Osteoblast (primary cell): ENCODE measurements around the gene ADAMTS17. TPM values are rescaled to one million over a fixed set of nuclear protein-coding genes. Genes with fewer than 3 reads are reported as not detected.

ENCODE experiments used
- DNase-seq: peaks from one replicate; pipeline ENCODE4 v3.0.0; 2011; ENCODE audit warnings: low spot score, mixed read lengths; ENCODE audit not compliant: insufficient read length; ENCODE audit errors: missing footprints
- H2AFZ ChIP-seq: 2 replicates; pipeline ENCODE4 v1.6.0; 2011; ENCODE audit warnings: mild to moderate bottlenecking, low read length
- H3K27ac ChIP-seq: 2 replicates; pipeline ENCODE4 v1.5.1; 2011; ENCODE audit warnings: mild to moderate bottlenecking, low read depth, low read length, moderate library complexity
- H3K27me3 ChIP-seq: 2 replicates; pipeline ENCODE4 v1.6.0; 2012; ENCODE audit warnings: mild to moderate bottlenecking, control low read depth, inconsistent platforms, low read length, moderate library complexity; ENCODE audit not compliant: insufficient read depth
- H3K36me3 ChIP-seq: 2 replicates; pipeline ENCODE4 v1.5.1; 2011; ENCODE audit warnings: mild to moderate bottlenecking, low read length, control low read depth, moderate library complexity; ENCODE audit not compliant: insufficient read depth
- H3K4me1 ChIP-seq: 2 replicates; pipeline ENCODE4 v1.5.1; 2011; ENCODE audit warnings: mild to moderate bottlenecking, low read length, control low read depth, moderate library complexity; ENCODE audit not compliant: insufficient read depth
- H3K4me2 ChIP-seq: 2 replicates; pipeline ENCODE4 v1.6.0; 2011; ENCODE audit warnings: mild to moderate bottlenecking, low read length; ENCODE audit not compliant: insufficient read depth
- H3K4me3 ChIP-seq: fragments of 200-600 bp; sonication (generic); 3 replicates; pipeline ENCODE4 v1.5.1; 2012; ENCODE audit warnings: mild to moderate bottlenecking, low read length, inconsistent platforms; ENCODE audit not compliant: insufficient read depth
- H3K79me2 ChIP-seq: 2 replicates; pipeline ENCODE4 v1.6.0; 2012; ENCODE audit warnings: mild to moderate bottlenecking, low read length, control low read depth, inconsistent platforms; ENCODE audit not compliant: insufficient read depth
- H3K9me3 ChIP-seq: 2 replicates; pipeline ENCODE4 v1.5.1; 2011; ENCODE audit warnings: low read depth, low read length, control low read depth
- H4K20me1 ChIP-seq: 2 replicates; pipeline ENCODE4 v1.6.0; 2012; ENCODE audit warnings: mild to moderate bottlenecking, low read length, control low read depth; ENCODE audit not compliant: insufficient read depth
- CTCF ChIP-seq: IDR thresholded peaks from 2 replicates; pipeline ENCODE4 v1.5.1; 2011; ENCODE audit warnings: mild to moderate bottlenecking, low read depth, low read length, moderate library complexity; ENCODE audit errors: extremely low read depth
- total RNA-seq: library from RNA; depleted of rRNA; stranded (reverse); fragments of >200 nt; gene quantifications from 2 replicates; pipeline ENCODE4 v1.2.3, GENCODE V29; 2012

The ADAMTS17 gene
- total RNA-seq, 1 donor: under 0.01 TPM

GRCh38 chr15:100082761-100083402, 258.9 kb downstream of the ADAMTS17 start:
- H4K20me1 ChIP-seq: no peaks in the 10 kb centered on the region
- H2AFZ ChIP-seq: no peak overlapping the region
- H3K4me1 ChIP-seq: no peaks in the 10 kb centered on the region
- H3K4me3 ChIP-seq: no peak overlapping the region
- H3K36me3 ChIP-seq: no peaks in the 10 kb centered on the region
- H3K27ac ChIP-seq: no peak overlapping the region
- no peaks in the 10 kb centered on the region for H3K27me3 ChIP-seq
- no peak for TF ChIP-seq CTCF
- DNase-seq: peak; percentile 34
- H3K79me2 ChIP-seq: no peaks in the 10 kb centered on the region
- H3K9me3 ChIP-seq: no peaks in the 10 kb centered on the region
- H3K4me2 ChIP-seq: no peak overlapping the region

DNA sequence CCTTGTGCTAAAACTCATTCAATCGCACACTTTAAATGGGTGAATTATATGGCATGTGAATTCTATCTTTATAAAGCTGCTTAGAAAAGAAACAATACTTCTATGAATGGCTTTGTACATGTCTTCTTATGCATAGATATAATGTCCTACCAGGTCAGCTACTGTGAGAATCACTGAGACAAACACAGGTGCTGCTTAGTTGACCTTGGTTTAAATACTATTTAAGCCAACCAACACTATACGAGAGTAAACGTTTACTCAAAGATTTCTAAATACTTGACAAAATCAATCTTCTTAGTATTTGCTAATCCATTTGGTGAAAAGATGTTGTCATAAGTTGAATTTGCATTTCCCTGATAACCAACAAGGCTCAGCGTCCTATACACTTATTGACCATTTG, 260.3 kb downstream of the ADAMTS17 start:
- Histone ChIP-seq H3K27me3 (no peaks in the 10 kb centered on the region), H3K27ac (no peak overlapping the region), H3K79me2 (no peaks in the 10 kb centered on the region), H3K4me2 (no peak overlapping the region), H3K9me3 (no peaks in the 10 kb centered on the region), H4K20me1 (no peaks in the 10 kb centered on the region), H2AFZ (no peak overlapping the region), H3K4me1 (no peaks in the 10 kb centered on the region), H3K4me3 (no peak overlapping the region), H3K36me3 (no peaks in the 10 kb centered on the region)
- TF ChIP-seq CTCF: no peak
- DNase-seq: no peak

DNA sequence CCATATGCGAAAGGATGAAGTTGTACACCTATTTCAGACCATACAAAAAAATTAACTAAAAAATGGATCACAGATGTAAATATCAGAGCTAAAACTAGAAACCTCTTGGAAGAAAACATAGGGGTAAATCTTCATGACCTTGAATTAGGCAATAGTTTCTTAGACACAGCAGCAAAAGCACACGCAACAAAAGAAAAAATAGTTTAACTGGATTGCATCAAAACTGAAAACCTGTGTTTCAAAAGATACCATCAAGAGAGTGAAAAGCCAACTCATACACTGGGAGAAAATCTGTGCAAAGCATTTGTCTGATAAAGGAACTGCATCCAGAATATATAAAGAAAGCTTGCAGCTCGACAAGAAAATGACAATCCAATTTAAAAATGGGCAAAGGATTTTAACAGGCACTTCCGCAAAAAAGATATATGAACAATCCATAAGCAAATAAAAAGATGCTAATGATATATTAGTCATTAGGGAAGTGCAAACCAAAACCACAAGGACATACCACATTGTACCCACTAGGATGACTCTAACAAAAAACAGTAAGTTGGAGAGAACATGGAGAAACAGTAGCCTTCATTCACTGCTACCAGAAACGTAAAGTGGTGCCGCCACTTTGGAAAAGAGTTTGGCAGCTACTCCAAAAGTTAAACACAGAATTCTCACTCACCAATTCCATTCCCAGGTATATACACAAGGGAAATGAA, 263.1 kb downstream of the ADAMTS17 start:
- H3K4me2 ChIP-seq: no peak overlapping the region
- no peak for DNase-seq
- no peak for TF ChIP-seq CTCF
- H3K4me1 ChIP-seq: no peaks in the 10 kb centered on the region
- H3K9me3 ChIP-seq: no peaks in the 10 kb centered on the region
- H3K4me3 ChIP-seq: no peak overlapping the region
- no peaks in the 10 kb centered on the region for H3K36me3 ChIP-seq
- H3K27me3 ChIP-seq: no peaks in the 10 kb centered on the region
- no peaks in the 10 kb centered on the region for H3K79me2 ChIP-seq
- no peak overlapping the region for H3K27ac ChIP-seq
- no peaks in the 10 kb centered on the region for H4K20me1 ChIP-seq
- H2AFZ ChIP-seq: no peak overlapping the region

DNA sequence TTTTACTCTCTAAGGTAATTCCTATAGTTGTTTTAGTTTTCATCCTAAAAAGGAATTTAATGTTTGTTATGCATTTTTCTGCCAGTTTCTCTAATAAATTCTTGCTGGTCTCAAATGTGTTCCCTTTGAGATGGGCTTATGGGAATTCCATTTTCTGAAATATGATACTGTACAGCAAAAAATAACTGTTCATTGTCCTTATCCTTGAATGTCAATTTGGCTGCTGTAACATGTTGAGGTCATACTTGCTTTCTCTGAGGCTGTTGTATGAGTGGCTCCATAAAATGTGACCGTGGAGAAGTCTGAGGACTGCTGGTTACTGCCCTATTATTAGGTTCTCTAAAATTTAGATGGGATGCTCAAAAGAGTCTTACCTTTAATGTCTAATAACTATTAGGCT, 266.5 kb downstream of the ADAMTS17 start:
- Histone ChIP-seq H3K4me1 (no peaks in the 10 kb centered on the region), H3K79me2 (no peaks in the 10 kb centered on the region), H3K36me3 (no peaks in the 10 kb centered on the region), H2AFZ (no peak overlapping the region), H4K20me1 (no peaks in the 10 kb centered on the region), H3K27me3 (no peaks in the 10 kb centered on the region), H3K4me3 (no peak overlapping the region), H3K27ac (no peak overlapping the region), H3K9me3 (no peaks in the 10 kb centered on the region), H3K4me2 (no peak overlapping the region)
- DNase-seq: no peak
- no peak for TF ChIP-seq CTCF
